Tibial nerve (tissue), 4 donors: ENCODE measurements around the gene ADAP1.

ENCODE experiments used
- EP300 ChIP-seq, 2 donors: sonication (generic); formaldehyde crosslinking; IDR thresholded peaks; one replicate each; pipeline ENCODE4 v1.6.1; 2017; ENCODE audit warnings: antibody characterized with exemption in 2 of 2, mild to moderate bottlenecking in 1 of 2
- POLR2A ChIP-seq, 2 donors: fragments of 450-650 bp; IDR thresholded peaks; one replicate each; pipeline ENCODE4 v1.6.1; 2017; ENCODE audit warnings: antibody characterized with exemption in 2 of 2, mild to moderate bottlenecking in 2 of 2, moderate library complexity in 2 of 2
- TF ChIP-seq, protein P1 (sequence below), 5 experiments: fragments of 200-600 bp in 3 of 5; fragments of 450-650 bp in 2 of 5; sonication (generic) in 3 of 5; IDR thresholded peaks; one replicate each; pipeline ENCODE4 v1.5.1; 2016 to 2019; ENCODE audit warnings: antibody characterized with exemption in 5 of 5, mild to moderate bottlenecking in 3 of 5, moderate library complexity in 2 of 5

DNA sequence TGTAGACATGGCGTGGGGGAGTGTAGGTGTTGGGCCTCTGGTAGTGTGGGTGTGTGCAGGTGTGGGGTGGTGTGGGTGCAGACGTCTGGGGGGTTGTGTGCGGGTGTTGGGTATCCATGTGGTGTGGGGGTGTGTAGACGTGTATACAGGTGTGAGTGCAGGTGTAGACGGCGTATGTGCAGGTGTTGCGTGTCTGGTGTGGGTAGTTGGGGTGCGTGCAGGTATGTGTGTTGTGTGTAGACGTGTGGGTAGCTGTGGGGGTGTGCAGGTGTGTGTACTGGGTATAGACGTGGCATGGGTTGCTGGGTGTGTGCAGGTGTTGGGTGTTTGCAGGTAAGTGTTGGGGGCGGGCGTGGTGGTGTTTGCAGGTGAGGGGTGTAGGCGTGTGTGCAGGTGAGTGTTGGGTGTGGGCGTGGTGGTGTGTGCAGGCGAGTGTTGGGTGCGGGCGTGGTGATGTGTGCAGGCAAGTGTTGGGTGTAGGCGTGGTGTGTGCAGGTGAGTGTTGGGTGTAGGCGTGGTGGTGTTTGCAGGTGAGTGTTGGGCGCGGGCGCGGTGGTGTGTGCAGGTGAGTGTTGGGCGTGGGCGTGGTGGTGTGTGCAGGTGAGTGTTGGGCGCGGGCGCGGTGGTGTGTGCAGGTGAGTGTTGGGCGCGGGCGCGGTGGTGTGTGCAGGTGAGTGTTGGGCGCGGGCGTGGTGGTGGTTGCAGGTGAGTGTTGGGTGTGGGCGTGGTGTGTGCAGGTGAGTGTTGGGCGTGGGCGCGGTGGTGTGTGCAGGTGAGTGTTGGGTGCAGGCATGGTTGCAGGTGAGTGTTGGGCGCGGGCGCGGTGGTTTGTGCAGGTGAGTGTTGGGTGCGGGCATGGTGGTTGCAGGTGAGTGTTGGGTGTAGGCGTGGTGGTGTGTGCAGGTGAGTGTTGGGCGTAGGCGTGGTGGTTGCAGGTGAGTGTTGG lies 61.6 kb downstream of the ADAP1 start:
- TF ChIP-seq, protein P1, sequence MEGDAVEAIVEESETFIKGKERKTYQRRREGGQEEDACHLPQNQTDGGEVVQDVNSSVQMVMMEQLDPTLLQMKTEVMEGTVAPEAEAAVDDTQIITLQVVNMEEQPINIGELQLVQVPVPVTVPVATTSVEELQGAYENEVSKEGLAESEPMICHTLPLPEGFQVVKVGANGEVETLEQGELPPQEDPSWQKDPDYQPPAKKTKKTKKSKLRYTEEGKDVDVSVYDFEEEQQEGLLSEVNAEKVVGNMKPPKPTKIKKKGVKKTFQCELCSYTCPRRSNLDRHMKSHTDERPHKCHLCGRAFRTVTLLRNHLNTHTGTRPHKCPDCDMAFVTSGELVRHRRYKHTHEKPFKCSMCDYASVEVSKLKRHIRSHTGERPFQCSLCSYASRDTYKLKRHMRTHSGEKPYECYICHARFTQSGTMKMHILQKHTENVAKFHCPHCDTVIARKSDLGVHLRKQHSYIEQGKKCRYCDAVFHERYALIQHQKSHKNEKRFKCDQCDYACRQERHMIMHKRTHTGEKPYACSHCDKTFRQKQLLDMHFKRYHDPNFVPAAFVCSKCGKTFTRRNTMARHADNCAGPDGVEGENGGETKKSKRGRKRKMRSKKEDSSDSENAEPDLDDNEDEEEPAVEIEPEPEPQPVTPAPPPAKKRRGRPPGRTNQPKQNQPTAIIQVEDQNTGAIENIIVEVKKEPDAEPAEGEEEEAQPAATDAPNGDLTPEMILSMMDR (IDR thresholded peaks at IDR 0.05): no peak
- TF ChIP-seq POLR2A (IDR thresholded peaks at IDR 0.05) (no peak), EP300 (IDR thresholded peaks at IDR 0.05) (no peak)
